ENCODE measurements around the gene MRPL48.
"Not testable (repeated sequence)": the region's sequence is repeated elsewhere in the genome, so short reads cannot be mapped to it uniquely, and the experiment has no call there.

The MRPL48 gene

GRCh38 chr11:73838443-73839122 lies 50.9 kb downstream of the MRPL48 start:
- DNase-seq (ENCODE audit: low read depth in 1 of 2, low spot score in 1 of 2): no peak

GRCh38 chr11:73839123-73839457 lies 51.4 kb downstream of the MRPL48 start:
- DNase-seq (ENCODE audit: low read depth in 1 of 2, low spot score in 1 of 2): no peak

- DNase-seq (ENCODE audit: low read depth in 1 of 2, low spot score in 1 of 2): no peak
Observed at GRCh38 chr11:73851046-73851764, 63.5 kb downstream of the MRPL48 start.

- no peak for DNase-seq (ENCODE audit: low read depth in 1 of 2, low spot score in 1 of 2)
Observed at GRCh38 chr11:73852049-73852448, 64.4 kb downstream of the MRPL48 start.

GRCh38 chr11:73854680-73855079 lies 67.0 kb downstream of the MRPL48 start:
- DNase-seq (ENCODE audit: low read depth in 1 of 2, low spot score in 1 of 2): no peak

GRCh38 chr11:73856031-73856567 lies 68.4 kb downstream of the MRPL48 start:
- no peak for DNase-seq (ENCODE audit: low read depth in 1 of 2, low spot score in 1 of 2)

- DNase-seq (ENCODE audit: low read depth in 1 of 2, low spot score in 1 of 2): no peak
Observed at GRCh38 chr11:73859671-73860070, 72.0 kb downstream of the MRPL48 start.

GRCh38 chr11:73860202-73860601 lies 72.5 kb downstream of the MRPL48 start:
- DNase-seq (ENCODE audit: low read depth in 1 of 2, low spot score in 1 of 2): no peak

- no peak for DNase-seq (ENCODE audit: low read depth in 1 of 2, low spot score in 1 of 2)
Observed at GRCh38 chr11:73862986-73863385, 75.3 kb downstream of the MRPL48 start.

GRCh38 chr11:73866095-73866579 lies 78.5 kb downstream of the MRPL48 start:
- no peak for DNase-seq (ENCODE audit: low read depth in 1 of 2, low spot score in 1 of 2)

GRCh38 chr11:73866586-73866996 lies 78.9 kb downstream of the MRPL48 start:
- DNase-seq (ENCODE audit: low read depth in 1 of 2, low spot score in 1 of 2): no peak

- DNase-seq (ENCODE audit: low read depth in 1 of 2, low spot score in 1 of 2): no peak
Observed at GRCh38 chr11:73869332-73869949, 81.8 kb downstream of the MRPL48 start.

- no peak for DNase-seq (ENCODE audit: low read depth in 1 of 2, low spot score in 1 of 2)
Observed at GRCh38 chr11:73870261-73870660, 82.6 kb downstream of the MRPL48 start.

- no peak for DNase-seq (ENCODE audit: low read depth in 1 of 2, low spot score in 1 of 2)
Observed at GRCh38 chr11:73872749-73873357, 85.2 kb downstream of the MRPL48 start.

GRCh38 chr11:73875380-73875779 lies 87.7 kb downstream of the MRPL48 start:
- DNase-seq (ENCODE audit: low read depth in 1 of 2, low spot score in 1 of 2): no peak

- no peak for DNase-seq (ENCODE audit: low read depth in 1 of 2, low spot score in 1 of 2)
Observed at GRCh38 chr11:73875840-73876239, 88.2 kb downstream of the MRPL48 start.

GRCh38 chr11:73876424-73877310 lies 89.0 kb downstream of the MRPL48 start, which contains the start of the genes COA4 and PAAF1:
COA4 (minus strand) TSS chr11:73876846; CDS start chr11:73873378, 3,468 bp downstream.
PAAF1 (plus strand) TSS chr11:73876999; CDS start chr11:73877022, 23 bp downstream.
- DNase-seq (ENCODE audit: low read depth in 1 of 2, low spot score in 1 of 2): peak; percentile 82 to 88

GRCh38 chr11:73878771-73879170 lies 91.1 kb downstream of the MRPL48 start:
- DNase-seq (ENCODE audit: low read depth in 1 of 2, low spot score in 1 of 2): no peak

- DNase-seq (ENCODE audit: low read depth in 1 of 2, low spot score in 1 of 2): not testable (repeated sequence)
Observed at GRCh38 chr11:73880449-73880848, 92.8 kb downstream of the MRPL48 start.

- no peak for DNase-seq (ENCODE audit: low read depth in 1 of 2, low spot score in 1 of 2)
Observed at GRCh38 chr11:73883856-73884255, 96.2 kb downstream of the MRPL48 start.

Measured in activated T-helper 1 cell treated with anti-CD3 and anti-CD28 coated beads, Interleukin-2, amount 50 U/mL, for 16 hours (primary cell).